Neuron (in vitro differentiated cells): ENCODE measurements around the gene PEX6.

ENCODE experiments used
- H2AFZ ChIP-seq: one replicate; pipeline ENCODE4 v1.6.1; 2013; ENCODE audit warnings: low read depth, mild to moderate bottlenecking, inconsistent platforms, low read length, moderate library complexity
- H3K27me3 ChIP-seq: one replicate; pipeline ENCODE4 v1.6.1; 2013; ENCODE audit warnings: low read length; ENCODE audit not compliant: insufficient read depth
- H3K36me3 ChIP-seq: one replicate; pipeline ENCODE4 v1.6.1; 2013; ENCODE audit warnings: low read length; ENCODE audit not compliant: insufficient read depth
- H3K4me1 ChIP-seq: one replicate; pipeline ENCODE4 v1.6.1; 2013; ENCODE audit warnings: low read length; ENCODE audit not compliant: insufficient read depth
- H3K4me3 ChIP-seq: 2 replicates; pipeline ENCODE4 v1.5.1; 2013; ENCODE audit warnings: mild to moderate bottlenecking, low read length, moderate library complexity
- H3K9me3 ChIP-seq: one replicate; pipeline ENCODE4 v1.6.1; 2013; ENCODE audit warnings: low read length

PEX6 gene

DNA sequence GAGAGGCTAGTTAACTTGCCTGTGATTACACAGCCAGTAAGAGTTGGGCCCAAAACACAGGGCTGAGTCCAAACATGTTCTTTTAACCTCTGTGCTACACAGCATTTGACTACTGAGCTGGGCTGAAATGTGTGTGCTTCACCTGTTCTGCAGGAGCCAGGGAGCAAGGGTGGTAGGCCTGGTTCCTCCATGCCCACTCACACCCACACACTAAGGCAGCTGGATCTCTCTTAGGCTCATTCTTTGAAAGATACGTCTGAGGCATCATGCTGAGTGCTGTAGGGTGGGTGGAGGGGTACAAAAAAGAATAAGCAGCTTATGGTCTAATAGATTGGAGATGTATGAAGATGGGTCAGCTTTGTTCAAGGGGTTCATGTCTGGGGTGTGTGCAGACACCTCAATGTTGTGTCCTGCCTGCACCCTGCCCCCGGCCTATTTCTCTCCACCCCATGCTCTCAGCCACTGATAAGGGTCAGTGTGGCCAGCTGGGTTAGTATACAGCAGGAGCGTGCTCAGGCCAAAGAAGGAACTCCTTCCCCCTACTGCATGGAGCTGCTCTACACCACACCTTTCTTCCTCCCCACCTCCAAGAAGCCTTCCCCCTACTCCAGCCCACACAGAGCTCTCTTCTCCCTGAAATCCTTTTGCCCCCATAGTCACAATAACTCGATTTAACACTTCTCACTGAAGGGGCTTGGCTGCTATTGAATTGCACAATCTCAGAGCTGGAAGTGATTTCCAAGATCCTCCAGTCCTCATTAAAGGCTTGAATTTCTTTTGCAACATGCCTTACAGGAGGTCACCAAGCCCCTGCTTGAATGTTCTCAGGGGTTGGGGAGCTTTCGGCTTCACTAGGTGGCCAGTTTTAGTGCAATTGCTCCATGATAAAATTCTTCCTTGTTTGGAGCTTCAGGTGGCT, 8.8 kb upstream of the PEX6 start:
- Histone ChIP-seq H2AFZ (no peak overlapping the region), H3K9me3 (no peaks in the 10 kb centered on the region), H3K36me3 (peaks cover 38% of the 10 kb centered on the region), H3K27me3 (no peaks in the 10 kb centered on the region), H3K4me1 (peaks cover 7% of the 10 kb centered on the region), H3K4me3 (no peak overlapping the region)

DNA sequence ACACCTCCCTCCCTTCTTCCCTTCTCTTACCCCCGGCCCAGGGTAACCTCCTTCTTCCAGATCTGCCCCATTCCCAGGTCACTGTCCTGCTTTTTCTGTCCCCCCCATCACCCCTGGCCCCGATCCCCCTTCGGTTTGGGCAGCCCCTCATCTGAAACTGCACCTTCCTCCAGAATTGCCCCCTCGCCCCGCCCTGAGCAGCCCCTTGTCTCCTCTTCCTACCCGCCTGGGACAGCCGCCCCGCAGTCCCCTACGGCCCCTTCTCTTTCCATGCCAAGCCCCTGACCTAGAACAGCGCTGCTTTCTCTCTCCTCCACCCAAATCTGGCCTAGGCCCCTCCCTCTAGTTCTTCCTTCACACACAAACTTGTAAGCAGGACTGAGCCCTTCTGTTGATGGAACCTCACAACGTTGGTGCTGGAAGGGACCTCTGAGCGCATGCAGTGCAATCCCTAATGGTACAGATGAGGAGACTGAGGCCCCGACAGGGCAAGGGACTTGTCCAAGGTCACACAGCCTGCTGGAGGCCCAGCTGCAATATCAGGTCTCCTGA, 6.0 kb upstream of the PEX6 start:
- peak overlapping the region; percentile 67 for H3K4me3 ChIP-seq
- H3K4me1 ChIP-seq = peaks cover 7% of the 10 kb centered on the region
- no peaks in the 10 kb centered on the region for H3K9me3 ChIP-seq
- no peaks in the 10 kb centered on the region for H3K27me3 ChIP-seq
- no peak overlapping the region for H2AFZ ChIP-seq
- H3K36me3 ChIP-seq = peaks cover 23% of the 10 kb centered on the region

- H3K4me1 ChIP-seq = peaks cover 14% of the 10 kb centered on the region
- no peaks in the 10 kb centered on the region for H3K27me3 ChIP-seq
- H3K36me3 ChIP-seq = peaks cover 16% of the 10 kb centered on the region
- no peaks in the 10 kb centered on the region for H3K9me3 ChIP-seq
- H3K4me3 ChIP-seq = peak within 1 kb of the TSS; percentile 67
- H2AFZ ChIP-seq = peak within 1 kb of the TSS; percentile 55
These were observed 5.3 kb upstream of the PEX6 start, which contains the start of gene PPP2R5D for GRCh38 chr6:42984001-42984923. TSS of gene PPP2R5D (plus strand) at chr6:42984570. CDS start at chr6:42984678, 108 bp downstream.

GRCh38 chr6:42981836-42982235, 2.9 kb upstream of the PEX6 start:
- H3K4me3 ChIP-seq = no peak overlapping the region
- H3K9me3 ChIP-seq = no peaks in the 10 kb centered on the region

GRCh38 chr6:42979523-42980177, 669 bp upstream of the PEX6 start:
- peak overlapping the region; percentile 2 for H2AFZ ChIP-seq
- H3K4me3 ChIP-seq = peak overlapping the region; percentile 52
- H3K4me1 ChIP-seq = peaks cover 13% of the 10 kb centered on the region
- H3K36me3 ChIP-seq = no peaks in the 10 kb centered on the region
- no peaks in the 10 kb centered on the region for H3K9me3 ChIP-seq
- H3K27me3 ChIP-seq = no peaks in the 10 kb centered on the region

More at GRCh38 chr6:42981836-42982235, 2.9 kb upstream of the PEX6 start:
- Histone ChIP-seq H3K27me3 (no peaks in the 10 kb centered on the region), H3K36me3 (peaks cover under 1% of the 10 kb centered on the region), H2AFZ (no peak overlapping the region), H3K4me1 (peaks cover 19% of the 10 kb centered on the region)

GRCh38 chr6:42978487-42978838, 518 bp downstream of the PEX6 start:
- H2AFZ ChIP-seq = no peak overlapping the region
- no peaks in the 10 kb centered on the region for H3K9me3 ChIP-seq
- peaks cover 7% of the 10 kb centered on the region for H3K36me3 ChIP-seq
- H3K4me1 ChIP-seq = peaks cover 13% of the 10 kb centered on the region
- H3K4me3 ChIP-seq = peak overlapping the region; percentile 52
- no peaks in the 10 kb centered on the region for H3K27me3 ChIP-seq

- peaks cover 12% of the 10 kb centered on the region for H3K4me1 ChIP-seq
- no peak overlapping the region for H3K4me3 ChIP-seq
- H3K36me3 ChIP-seq = peaks cover 7% of the 10 kb centered on the region
- no peak overlapping the region for H2AFZ ChIP-seq
- H3K9me3 ChIP-seq = no peaks in the 10 kb centered on the region
- no peaks in the 10 kb centered on the region for H3K27me3 ChIP-seq
These were observed 4.0 kb downstream of the PEX6 start for GRCh38 chr6:42974919-42975505.

DNA sequence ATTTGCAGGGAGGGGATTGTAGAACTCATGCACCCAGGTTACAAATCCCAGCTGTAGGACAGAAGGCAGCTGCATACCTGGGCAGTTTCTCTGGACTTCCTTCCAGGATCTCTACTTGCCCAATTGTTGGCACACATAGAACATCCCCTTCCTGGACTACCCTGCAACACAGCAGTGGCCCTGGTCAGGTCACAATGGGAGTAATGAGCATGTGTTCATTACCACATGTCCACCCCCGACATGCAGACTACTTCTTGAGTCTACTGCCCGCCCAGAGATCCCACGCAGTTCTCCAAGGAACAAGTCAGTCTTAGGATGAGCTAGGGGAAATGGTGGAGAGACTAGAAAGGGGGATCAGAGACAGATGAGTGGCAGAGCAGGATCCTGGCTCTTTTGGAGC, 5.1 kb downstream of the PEX6 start:
- Histone ChIP-seq H2AFZ (no peak overlapping the region), H3K4me1 (peaks cover 5% of the 10 kb centered on the region), H3K9me3 (no peaks in the 10 kb centered on the region), H3K27me3 (no peaks in the 10 kb centered on the region), H3K4me3 (no peak overlapping the region), H3K36me3 (peaks cover 7% of the 10 kb centered on the region)

- Histone ChIP-seq H3K27me3 (no peaks in the 10 kb centered on the region), H3K36me3 (peaks cover 13% of the 10 kb centered on the region), H3K9me3 (no peaks in the 10 kb centered on the region), H3K4me3 (no peak overlapping the region), H3K4me1 (no peaks in the 10 kb centered on the region), H2AFZ (no peak overlapping the region)
These were observed 7.1 kb downstream of the PEX6 start for GRCh38 chr6:42971746-42972327.

DNA sequence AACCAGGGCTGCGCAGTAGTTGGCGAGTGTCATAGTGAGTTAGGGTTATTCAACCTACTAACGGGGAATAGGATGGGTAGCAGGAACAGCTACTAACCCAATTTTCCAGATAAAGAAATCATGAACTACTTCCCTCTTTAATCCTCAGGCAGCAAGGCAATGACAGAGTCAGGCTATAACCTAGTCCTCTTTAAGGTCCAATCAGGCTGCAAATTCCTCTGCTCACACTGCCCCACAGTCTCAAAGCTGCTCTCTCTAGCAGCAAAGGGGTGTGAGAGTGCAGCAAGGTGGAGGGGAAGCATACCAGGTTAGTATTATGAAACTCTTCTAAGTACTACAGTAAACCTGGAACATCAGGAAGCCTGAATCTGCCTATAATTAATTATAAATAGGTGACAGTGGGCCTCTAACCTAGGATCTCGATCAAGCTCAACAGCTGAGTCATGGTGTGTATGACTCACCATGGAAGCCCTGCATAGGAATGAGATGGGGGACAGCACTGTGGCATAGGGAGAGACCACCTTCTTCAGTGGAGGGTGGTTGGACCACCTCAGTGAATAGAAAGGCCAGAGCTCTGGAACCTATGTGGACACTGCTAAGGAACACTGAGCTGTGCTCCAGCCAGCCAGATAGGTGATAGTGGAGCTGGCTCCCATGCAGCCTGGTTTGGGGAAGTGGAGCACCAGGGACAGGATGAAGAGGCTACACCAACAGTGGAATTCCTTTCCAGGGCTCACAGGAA, 7.9 kb downstream of the PEX6 start:
- no peaks in the 10 kb centered on the region for H3K4me1 ChIP-seq
- H3K9me3 ChIP-seq = no peaks in the 10 kb centered on the region
- no peaks in the 10 kb centered on the region for H3K27me3 ChIP-seq
- no peak overlapping the region for H2AFZ ChIP-seq
- H3K4me3 ChIP-seq = no peak overlapping the region
- peaks cover 20% of the 10 kb centered on the region for H3K36me3 ChIP-seq

DNA sequence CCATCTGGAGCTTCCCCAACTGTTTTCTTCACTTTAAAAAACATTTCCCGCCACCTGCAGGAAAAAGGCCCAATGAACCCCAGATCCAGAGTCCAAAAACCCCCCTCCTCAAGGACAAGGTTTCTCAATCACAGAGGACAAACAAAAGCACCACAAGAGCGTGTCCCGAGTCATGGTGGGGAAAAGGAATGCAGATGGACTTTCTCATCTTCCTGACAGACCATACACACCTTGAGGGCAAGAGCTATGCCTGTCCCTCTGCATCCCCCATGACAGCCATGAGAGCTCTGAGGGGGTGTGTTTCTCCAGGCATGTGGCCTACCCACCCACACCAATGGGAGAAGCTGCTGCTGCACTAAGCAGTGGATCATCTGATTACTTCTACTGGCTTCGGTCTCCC, 9.0 kb downstream of the PEX6 start:
- H3K9me3 ChIP-seq = no peaks in the 10 kb centered on the region

More for the DNA sequence above, 9.0 kb downstream of the PEX6 start:
- no peaks in the 10 kb centered on the region for H3K27me3 ChIP-seq
- no peaks in the 10 kb centered on the region for H3K4me1 ChIP-seq
- H3K4me3 ChIP-seq = no peak overlapping the region
- H3K36me3 ChIP-seq = peaks cover 27% of the 10 kb centered on the region
- H2AFZ ChIP-seq = no peak overlapping the region
